Osteoblast (primary cell): ENCODE results near the gene SLIT3. TPM values are rescaled to one million over a fixed set of nuclear protein-coding genes. Genes with fewer than 3 reads are reported as not detected.

Experiments
- DNase-seq: peaks from one replicate; pipeline ENCODE4 v3.0.0; 2011; ENCODE audit warnings: low spot score, mixed read lengths; ENCODE audit not compliant: insufficient read length; ENCODE audit errors: missing footprints
- H2AFZ ChIP-seq: 2 replicates; pipeline ENCODE4 v1.6.0; 2011; ENCODE audit warnings: mild to moderate bottlenecking, low read length
- H3K27ac ChIP-seq: 2 replicates; pipeline ENCODE4 v1.5.1; 2011; ENCODE audit warnings: mild to moderate bottlenecking, low read depth, low read length, moderate library complexity
- H3K27me3 ChIP-seq: 2 replicates; pipeline ENCODE4 v1.6.0; 2012; ENCODE audit warnings: mild to moderate bottlenecking, control low read depth, inconsistent platforms, low read length, moderate library complexity; ENCODE audit not compliant: insufficient read depth
- H3K36me3 ChIP-seq: 2 replicates; pipeline ENCODE4 v1.5.1; 2011; ENCODE audit warnings: mild to moderate bottlenecking, low read length, control low read depth, moderate library complexity; ENCODE audit not compliant: insufficient read depth
- H3K4me1 ChIP-seq: 2 replicates; pipeline ENCODE4 v1.5.1; 2011; ENCODE audit warnings: mild to moderate bottlenecking, low read length, control low read depth, moderate library complexity; ENCODE audit not compliant: insufficient read depth
- H3K4me2 ChIP-seq: 2 replicates; pipeline ENCODE4 v1.6.0; 2011; ENCODE audit warnings: mild to moderate bottlenecking, low read length; ENCODE audit not compliant: insufficient read depth
- H3K4me3 ChIP-seq: fragments of 200-600 bp; sonication (generic); 3 replicates; pipeline ENCODE4 v1.5.1; 2012; ENCODE audit warnings: mild to moderate bottlenecking, low read length, inconsistent platforms; ENCODE audit not compliant: insufficient read depth
- H3K79me2 ChIP-seq: 2 replicates; pipeline ENCODE4 v1.6.0; 2012; ENCODE audit warnings: mild to moderate bottlenecking, low read length, control low read depth, inconsistent platforms; ENCODE audit not compliant: insufficient read depth
- H3K9me3 ChIP-seq: 2 replicates; pipeline ENCODE4 v1.5.1; 2011; ENCODE audit warnings: low read depth, low read length, control low read depth
- H4K20me1 ChIP-seq: 2 replicates; pipeline ENCODE4 v1.6.0; 2012; ENCODE audit warnings: mild to moderate bottlenecking, low read length, control low read depth; ENCODE audit not compliant: insufficient read depth
- total RNA-seq: library from RNA; depleted of rRNA; stranded (reverse); fragments of >200 nt; gene quantifications from 2 replicates; pipeline ENCODE4 v1.2.3, GENCODE V29; 2012
- TF ChIP-seq, protein P1 (sequence below): IDR thresholded peaks from 2 replicates; pipeline ENCODE4 v1.5.1; 2011; ENCODE audit warnings: mild to moderate bottlenecking, low read depth, low read length, moderate library complexity; ENCODE audit errors: extremely low read depth

The SLIT3 gene
- total RNA-seq, 1 donor: 37.6 TPM

DNA sequence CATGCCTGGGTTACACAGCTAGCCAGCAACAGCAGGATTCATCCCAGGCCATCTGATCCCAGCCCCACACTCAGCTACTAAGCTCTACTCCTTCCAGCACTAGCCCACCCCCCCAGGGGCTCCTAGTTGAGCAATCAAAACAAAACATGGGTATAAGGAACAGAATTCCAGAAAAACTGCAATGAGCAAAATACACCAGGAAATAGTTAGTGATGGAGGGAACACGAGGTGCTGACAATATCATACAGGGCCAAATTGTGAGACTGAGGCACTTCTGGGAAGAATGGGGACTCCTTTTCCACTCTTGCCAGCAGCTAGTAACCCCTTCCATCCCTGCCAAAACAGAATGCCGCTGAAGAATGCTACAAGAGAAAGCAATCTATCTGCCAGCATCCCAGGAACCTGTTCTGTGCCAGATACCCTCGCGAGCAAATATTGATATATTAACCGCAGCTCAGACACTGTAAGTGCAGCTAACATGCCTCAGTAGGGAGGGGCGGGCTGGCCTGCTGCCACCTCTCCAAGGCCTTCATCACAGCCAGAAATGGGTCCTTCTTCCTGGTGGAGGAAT is 161.4 kb downstream of the SLIT3 start:
- TF ChIP-seq, protein P1, sequence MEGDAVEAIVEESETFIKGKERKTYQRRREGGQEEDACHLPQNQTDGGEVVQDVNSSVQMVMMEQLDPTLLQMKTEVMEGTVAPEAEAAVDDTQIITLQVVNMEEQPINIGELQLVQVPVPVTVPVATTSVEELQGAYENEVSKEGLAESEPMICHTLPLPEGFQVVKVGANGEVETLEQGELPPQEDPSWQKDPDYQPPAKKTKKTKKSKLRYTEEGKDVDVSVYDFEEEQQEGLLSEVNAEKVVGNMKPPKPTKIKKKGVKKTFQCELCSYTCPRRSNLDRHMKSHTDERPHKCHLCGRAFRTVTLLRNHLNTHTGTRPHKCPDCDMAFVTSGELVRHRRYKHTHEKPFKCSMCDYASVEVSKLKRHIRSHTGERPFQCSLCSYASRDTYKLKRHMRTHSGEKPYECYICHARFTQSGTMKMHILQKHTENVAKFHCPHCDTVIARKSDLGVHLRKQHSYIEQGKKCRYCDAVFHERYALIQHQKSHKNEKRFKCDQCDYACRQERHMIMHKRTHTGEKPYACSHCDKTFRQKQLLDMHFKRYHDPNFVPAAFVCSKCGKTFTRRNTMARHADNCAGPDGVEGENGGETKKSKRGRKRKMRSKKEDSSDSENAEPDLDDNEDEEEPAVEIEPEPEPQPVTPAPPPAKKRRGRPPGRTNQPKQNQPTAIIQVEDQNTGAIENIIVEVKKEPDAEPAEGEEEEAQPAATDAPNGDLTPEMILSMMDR: no peak
- no peak overlapping the region for H3K27ac ChIP-seq
- no peaks in the 10 kb centered on the region for H3K9me3 ChIP-seq
- no peak overlapping the region for H3K4me2 ChIP-seq
- no peaks in the 10 kb centered on the region for H3K27me3 ChIP-seq
- no peaks in the 10 kb centered on the region for H3K79me2 ChIP-seq
- no peak overlapping the region for H3K4me3 ChIP-seq
- H4K20me1 ChIP-seq: peaks cover 12% of the 10 kb centered on the region
- H3K4me1 ChIP-seq: no peaks in the 10 kb centered on the region
- no peak for DNase-seq
- no peak overlapping the region for H2AFZ ChIP-seq
- no peaks in the 10 kb centered on the region for H3K36me3 ChIP-seq

DNA sequence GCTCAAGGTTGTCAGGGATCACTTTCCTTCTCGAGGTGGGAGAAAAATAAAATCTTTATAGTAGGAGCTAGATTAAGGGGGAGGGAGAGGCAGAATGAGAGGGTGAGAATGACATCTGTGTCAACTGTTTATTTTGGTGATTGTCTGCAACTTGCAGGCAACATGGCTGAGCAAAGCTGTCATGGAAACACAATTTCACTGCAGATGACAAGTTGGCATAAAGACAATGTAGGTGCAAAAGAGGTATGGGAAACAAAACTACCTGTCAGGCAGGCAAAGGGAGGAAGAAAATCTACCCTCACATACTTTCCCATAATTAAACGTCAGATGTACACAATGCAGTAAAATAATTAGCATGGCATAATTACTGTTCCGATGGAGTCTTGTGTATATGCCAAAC is 167.4 kb downstream of the SLIT3 start:
- no peak overlapping the region for H3K27ac ChIP-seq
- no peak overlapping the region for H3K4me2 ChIP-seq
- TF ChIP-seq, protein P1: no peak
- H3K79me2 ChIP-seq: no peaks in the 10 kb centered on the region
- H3K36me3 ChIP-seq: no peaks in the 10 kb centered on the region
- H2AFZ ChIP-seq: no peak overlapping the region
- DNase-seq: no peak
- no peak overlapping the region for H3K4me3 ChIP-seq
- no peaks in the 10 kb centered on the region for H3K27me3 ChIP-seq
- no peaks in the 10 kb centered on the region for H3K9me3 ChIP-seq
- H4K20me1 ChIP-seq: peaks cover 14% of the 10 kb centered on the region
- peaks cover 9% of the 10 kb centered on the region for H3K4me1 ChIP-seq

DNA sequence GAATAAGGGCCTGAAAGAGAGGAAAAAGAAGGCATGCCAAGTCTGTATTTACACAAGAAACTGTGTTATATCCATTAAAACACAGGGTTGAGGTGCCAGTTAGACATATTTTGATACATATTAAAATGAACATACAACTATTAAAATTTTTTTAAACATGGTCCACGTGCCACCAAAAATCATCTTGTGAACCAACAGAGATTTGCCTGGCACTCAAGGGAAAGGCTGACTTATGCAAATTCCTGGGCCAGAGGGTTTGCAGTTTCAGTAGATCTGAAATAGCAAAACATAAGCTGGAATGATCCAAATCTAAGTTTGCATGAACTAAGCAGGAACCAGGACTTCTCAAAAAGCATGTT is 168.7 kb downstream of the SLIT3 start:
- no peak overlapping the region for H3K4me3 ChIP-seq
- peaks cover 7% of the 10 kb centered on the region for H4K20me1 ChIP-seq
- H3K79me2 ChIP-seq: no peaks in the 10 kb centered on the region
- no peak overlapping the region for H3K27ac ChIP-seq
- H3K9me3 ChIP-seq: no peaks in the 10 kb centered on the region
- H3K4me2 ChIP-seq: no peak overlapping the region
- peaks cover 11% of the 10 kb centered on the region for H3K4me1 ChIP-seq
- H3K36me3 ChIP-seq: no peaks in the 10 kb centered on the region
- H3K27me3 ChIP-seq: no peaks in the 10 kb centered on the region
- TF ChIP-seq, protein P1: no peak
- DNase-seq: no peak
- no peak overlapping the region for H2AFZ ChIP-seq

DNA sequence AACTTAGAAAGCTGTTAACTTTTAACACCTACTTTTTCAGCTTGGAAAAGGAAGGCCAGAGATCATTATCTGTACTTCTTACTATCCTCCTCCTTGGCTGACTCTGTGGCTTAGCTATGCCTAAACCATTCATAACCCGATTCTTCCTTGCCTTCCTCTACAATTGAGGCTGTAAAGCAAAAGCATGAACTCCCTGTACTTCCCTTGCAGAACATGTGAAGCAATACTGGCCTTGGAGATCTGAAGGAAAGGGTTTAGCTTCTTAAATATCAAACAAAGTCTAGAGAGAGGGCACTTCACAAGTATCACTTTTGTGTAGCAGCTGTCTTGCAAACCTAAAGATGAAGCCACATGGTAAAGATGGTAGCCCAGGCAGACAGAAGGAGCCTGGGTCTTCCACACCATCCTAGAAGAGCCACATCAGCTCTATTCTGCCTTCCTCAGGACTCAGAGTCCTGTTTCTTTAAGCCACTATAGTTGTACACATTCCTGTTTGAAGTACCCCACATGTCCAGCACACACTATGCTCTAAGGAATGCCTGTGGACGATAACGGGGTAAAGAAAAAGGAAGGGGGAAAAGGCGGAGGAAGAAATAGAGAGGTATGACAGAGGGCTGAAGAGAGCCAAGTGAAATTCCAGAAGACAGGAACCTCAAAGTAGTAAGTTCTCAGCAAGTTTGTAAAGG is 169.2 kb downstream of the SLIT3 start:
- no peak overlapping the region for H3K4me2 ChIP-seq
- H3K9me3 ChIP-seq: no peaks in the 10 kb centered on the region
- peaks cover 15% of the 10 kb centered on the region for H3K4me1 ChIP-seq
- no peaks in the 10 kb centered on the region for H3K79me2 ChIP-seq
- DNase-seq: no peak
- no peaks in the 10 kb centered on the region for H3K27me3 ChIP-seq
- peaks cover 6% of the 10 kb centered on the region for H4K20me1 ChIP-seq
- no peak overlapping the region for H2AFZ ChIP-seq
- TF ChIP-seq, protein P1: no peak
- H3K27ac ChIP-seq: no peak overlapping the region
- no peak overlapping the region for H3K4me3 ChIP-seq
- no peaks in the 10 kb centered on the region for H3K36me3 ChIP-seq
